ENCODE data around the gene SPATA31C2. TPM values are rescaled to one million over a fixed set of nuclear protein-coding genes. Genes with fewer than 3 reads are reported as not detected.

Gene SPATA31C2
- total and polyA plus RNA-seq, 2 donors (not counting 3 experiments of a cell fraction or from before 2014, with no cell fraction given): not detected

- POLR2A ChIA-PET: no interaction called here
- CTCF ChIA-PET: no interaction called here
- intact Hi-C loops (cut with micrococcal nuclease): no loop called here
- Histone ChIP-seq H3K4me1 (ENCODE audit: control insufficient read depth, extremely low read depth, insufficient read depth, low read length) (no peaks in the 10 kb centered on the region), H3K27me3 (ENCODE audit: control insufficient read depth in 2 of 2, insufficient read depth in 2 of 2, low read length in 2 of 2) (no peaks in the 10 kb centered on the region), H4K20me1 (replicated peaks; ENCODE audit: control insufficient read depth, extremely low read depth, insufficient read depth, low read length) (no peaks in the 10 kb centered on the region), H3K9ac (replicated peaks; ENCODE audit: extremely low read depth, insufficient read depth, low read length) (no peak overlapping the region), H3K9me1 (replicated peaks; ENCODE audit: control insufficient read depth, extremely low read depth, insufficient read depth, low read length) (no peaks in the 10 kb centered on the region), H3K27ac (ENCODE audit: insufficient read depth, low read depth, low read length) (no peak overlapping the region), H3K4me3 (replicated peaks in 1 of 3; ENCODE audit: insufficient read depth in 1 of 3, low read depth in 1 of 3, low read length in 3 of 3) (no peak overlapping the region), H3K36me3 (ENCODE audit: control insufficient read depth in 2 of 2, extremely low read depth in 1 of 2, insufficient read depth in 2 of 2, low read length in 2 of 2) (no peaks in the 10 kb centered on the region), H2AFZ (ENCODE audit: low read depth, low read length) (no peak overlapping the region), H3K79me2 (ENCODE audit: control insufficient read depth, insufficient read depth, low read length) (no peaks in the 10 kb centered on the region), H3K9me3 (replicated peaks; ENCODE audit: control insufficient read depth, insufficient read depth, low read length) (no peaks in the 10 kb centered on the region), H3K4me2 (ENCODE audit: insufficient read depth, low read length) (no peak overlapping the region)
- no TSS peak for BruUV-seq (replicated peaks)
- FAIRE-seq (no peak), DNase-seq (ENCODE audit: low read depth, low spot score) (no peak)
- dilution Hi-C loops (cut with MboI; ENCODE audit: extremely low pct_ligation_motif_present, low sequenced_read_pairs): no loop called here
- no peak for TF ChIP-seq MAX (IDR thresholded peaks at IDR 0.05; ENCODE audit: insufficient read depth, insufficient read length)
- no peak for TF ChIP-seq MYC (IDR thresholded peaks at IDR 0.05; ENCODE audit: low read depth, low read length)
- TF ChIP-seq JUN (IDR thresholded peaks at IDR 0.05; ENCODE audit: borderline replicate concordance, insufficient read depth, insufficient read length, low read depth): no peak
- no peak for TF ChIP-seq FOS (IDR thresholded peaks at IDR 0.05; ENCODE audit: borderline replicate concordance, insufficient read depth, low read length)
- no peak for TF ChIP-seq GATA2 (IDR thresholded peaks at IDR 0.05; ENCODE audit: insufficient read depth, insufficient read length, low read depth, low read length)
- no peak for TF ChIP-seq POLR2AphosphoS5 (IDR thresholded peaks at IDR 0.05; ENCODE audit: insufficient read depth, low read depth, low read length)
- no peak for TF ChIP-seq EZH2 (IDR thresholded peaks at IDR 0.05; ENCODE audit: borderline replicate concordance, low read depth, low read length, severe bottlenecking)
- TF ChIP-seq POLR2A (IDR thresholded peaks at IDR 0.05; ENCODE audit: low read depth, low read length): no peak
- TF ChIP-seq, protein P1, sequence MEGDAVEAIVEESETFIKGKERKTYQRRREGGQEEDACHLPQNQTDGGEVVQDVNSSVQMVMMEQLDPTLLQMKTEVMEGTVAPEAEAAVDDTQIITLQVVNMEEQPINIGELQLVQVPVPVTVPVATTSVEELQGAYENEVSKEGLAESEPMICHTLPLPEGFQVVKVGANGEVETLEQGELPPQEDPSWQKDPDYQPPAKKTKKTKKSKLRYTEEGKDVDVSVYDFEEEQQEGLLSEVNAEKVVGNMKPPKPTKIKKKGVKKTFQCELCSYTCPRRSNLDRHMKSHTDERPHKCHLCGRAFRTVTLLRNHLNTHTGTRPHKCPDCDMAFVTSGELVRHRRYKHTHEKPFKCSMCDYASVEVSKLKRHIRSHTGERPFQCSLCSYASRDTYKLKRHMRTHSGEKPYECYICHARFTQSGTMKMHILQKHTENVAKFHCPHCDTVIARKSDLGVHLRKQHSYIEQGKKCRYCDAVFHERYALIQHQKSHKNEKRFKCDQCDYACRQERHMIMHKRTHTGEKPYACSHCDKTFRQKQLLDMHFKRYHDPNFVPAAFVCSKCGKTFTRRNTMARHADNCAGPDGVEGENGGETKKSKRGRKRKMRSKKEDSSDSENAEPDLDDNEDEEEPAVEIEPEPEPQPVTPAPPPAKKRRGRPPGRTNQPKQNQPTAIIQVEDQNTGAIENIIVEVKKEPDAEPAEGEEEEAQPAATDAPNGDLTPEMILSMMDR (IDR thresholded peaks at IDR 0.05; ENCODE audit: extremely low read depth in 1 of 2, insufficient read depth in 1 of 2, low read depth in 1 of 2, low read length in 2 of 2): no peak
Measured at GRCh38 chr9:88143957-88144625, 5.8 kb upstream of the SPATA31C2 start.

Measured in endothelial cell of umbilical vein (primary cell).